HFFc6 (cell line): ENCODE measurements around the gene ZNF407. TPM values are rescaled to one million over a fixed set of nuclear protein-coding genes. Genes with fewer than 3 reads are reported as not detected.

ENCODE experiments used
- DNase-seq: peaks from one replicate; pipeline ENCODE4 v3.0.0-alpha.2; 2018
- H3K27ac Mint-ChIP-seq: 2 replicates; pipeline ENCODE4 v1.8.0; 2020; ENCODE audit warnings: mild to moderate bottlenecking, mixed read lengths
- H3K27me3 Mint-ChIP-seq: 2 replicates; pipeline ENCODE4 v1.8.0; 2021; ENCODE audit warnings: mild to moderate bottlenecking, moderate library complexity, mixed read lengths; ENCODE audit not compliant: insufficient read depth
- H3K36me3 Mint-ChIP-seq: 2 replicates; pipeline ENCODE4 v1.8.0; 2021; ENCODE audit warnings: low read depth, mixed read lengths
- H3K4me1 Mint-ChIP-seq: 2 replicates; pipeline ENCODE4 v1.8.0; 2020; ENCODE audit warnings: low read depth, mixed read lengths
- H3K4me3 Mint-ChIP-seq: 2 replicates; pipeline ENCODE4 v1.8.0; 2020; ENCODE audit warnings: mild to moderate bottlenecking, moderate library complexity, mixed read lengths
- H3K9me3 Mint-ChIP-seq: 2 replicates; pipeline ENCODE4 v1.8.0; 2020; ENCODE audit warnings: mild to moderate bottlenecking, mixed read lengths
- total RNA-seq, 6 experiments: library from RNA; stranded (reverse); fragmentation: NEBNext Ultra II Directional; extraction: Animal tissue kit (Norgen Biotek cat#: 25700); gene quantifications; 2 replicates in 1 of 6; 3 replicates in 5 of 6; pipeline ENCODE4 v1.2.3, GENCODE V29; 2021
- TF ChIP-seq, protein P1 (sequence below): fragments of 200-600 bp; sonication (generic); IDR thresholded peaks from 2 replicates; pipeline ENCODE4 v1.5.0; 2021; ENCODE audit warnings: antibody characterized with exemption, mild to moderate bottlenecking

Gene ZNF407
- total RNA-seq, 6 experiments from 2014 or later = 7.9 to 9.7 (median 9.1) TPM

DNA sequence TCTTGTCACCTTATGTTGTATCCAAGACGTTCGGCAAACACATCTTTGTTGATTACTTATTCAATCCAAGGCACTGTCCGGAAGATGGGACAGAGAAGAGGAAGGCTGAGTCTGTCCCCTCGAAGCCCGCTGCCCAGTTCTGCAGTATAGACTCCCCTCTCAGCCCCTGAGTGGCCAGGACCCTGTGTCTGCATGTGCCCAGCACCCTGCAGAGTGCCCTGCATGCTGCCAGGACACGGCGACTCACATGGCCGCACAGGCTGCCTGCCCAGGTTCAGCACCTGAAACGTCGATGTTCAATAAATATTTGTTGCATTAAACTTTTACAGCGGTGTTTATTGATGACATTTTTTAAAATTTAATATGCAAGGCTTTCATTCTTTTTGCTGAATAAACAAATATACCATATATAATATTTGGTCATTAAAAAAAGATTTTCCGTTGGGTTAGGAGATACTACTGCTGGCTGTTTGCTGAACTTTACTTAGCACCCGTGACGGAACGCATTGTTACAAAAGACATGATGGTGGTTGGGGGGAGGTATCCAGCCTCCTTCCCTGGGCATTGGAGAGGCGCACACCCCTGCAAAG is 464.7 kb downstream of the ZNF407 start:
- Mint-ChIP-seq H3K27me3 (no peaks in the 10 kb centered on the region; the same call in none of the 2 replicates), H3K36me3 (peaks cover 5% of the 10 kb centered on the region; the same call in 1 of the 2 replicates), H3K4me3 (no peak overlapping the region), H3K9me3 (no peaks in the 10 kb centered on the region), H3K27ac (no peak overlapping the region), H3K4me1 (no peaks in the 10 kb centered on the region)
- no peak for DNase-seq
- TF ChIP-seq, protein P1, sequence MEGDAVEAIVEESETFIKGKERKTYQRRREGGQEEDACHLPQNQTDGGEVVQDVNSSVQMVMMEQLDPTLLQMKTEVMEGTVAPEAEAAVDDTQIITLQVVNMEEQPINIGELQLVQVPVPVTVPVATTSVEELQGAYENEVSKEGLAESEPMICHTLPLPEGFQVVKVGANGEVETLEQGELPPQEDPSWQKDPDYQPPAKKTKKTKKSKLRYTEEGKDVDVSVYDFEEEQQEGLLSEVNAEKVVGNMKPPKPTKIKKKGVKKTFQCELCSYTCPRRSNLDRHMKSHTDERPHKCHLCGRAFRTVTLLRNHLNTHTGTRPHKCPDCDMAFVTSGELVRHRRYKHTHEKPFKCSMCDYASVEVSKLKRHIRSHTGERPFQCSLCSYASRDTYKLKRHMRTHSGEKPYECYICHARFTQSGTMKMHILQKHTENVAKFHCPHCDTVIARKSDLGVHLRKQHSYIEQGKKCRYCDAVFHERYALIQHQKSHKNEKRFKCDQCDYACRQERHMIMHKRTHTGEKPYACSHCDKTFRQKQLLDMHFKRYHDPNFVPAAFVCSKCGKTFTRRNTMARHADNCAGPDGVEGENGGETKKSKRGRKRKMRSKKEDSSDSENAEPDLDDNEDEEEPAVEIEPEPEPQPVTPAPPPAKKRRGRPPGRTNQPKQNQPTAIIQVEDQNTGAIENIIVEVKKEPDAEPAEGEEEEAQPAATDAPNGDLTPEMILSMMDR = no peak

DNA sequence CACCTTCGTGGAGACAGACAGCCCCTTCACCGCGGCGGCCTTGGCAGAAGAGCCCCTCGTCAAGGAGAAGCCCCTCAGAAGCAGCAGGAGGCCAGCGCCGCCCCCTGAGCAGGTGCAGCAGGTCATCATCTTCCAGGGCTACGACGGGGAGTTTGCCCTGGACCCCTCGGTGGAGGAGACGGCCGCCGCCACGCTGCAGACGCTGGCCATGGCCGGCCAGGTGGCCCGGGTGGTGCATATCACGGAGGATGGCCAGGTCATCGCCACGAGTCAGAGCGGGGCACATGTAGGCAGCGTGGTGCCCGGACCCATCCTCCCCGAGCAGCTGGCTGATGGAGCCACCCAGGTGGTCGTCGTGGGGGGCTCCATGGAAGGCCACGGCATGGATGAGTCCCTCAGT is 465.5 kb downstream of the ZNF407 start:
- Mint-ChIP-seq H3K36me3 (peaks cover 5% of the 10 kb centered on the region; the same call in 1 of the 2 replicates), H3K27ac (no peak overlapping the region), H3K4me3 (no peak overlapping the region), H3K27me3 (no peaks in the 10 kb centered on the region; the same call in none of the 2 replicates), H3K4me1 (no peaks in the 10 kb centered on the region), H3K9me3 (no peaks in the 10 kb centered on the region)
- no peak for DNase-seq
- TF ChIP-seq, protein P1 = no peak

DNA sequence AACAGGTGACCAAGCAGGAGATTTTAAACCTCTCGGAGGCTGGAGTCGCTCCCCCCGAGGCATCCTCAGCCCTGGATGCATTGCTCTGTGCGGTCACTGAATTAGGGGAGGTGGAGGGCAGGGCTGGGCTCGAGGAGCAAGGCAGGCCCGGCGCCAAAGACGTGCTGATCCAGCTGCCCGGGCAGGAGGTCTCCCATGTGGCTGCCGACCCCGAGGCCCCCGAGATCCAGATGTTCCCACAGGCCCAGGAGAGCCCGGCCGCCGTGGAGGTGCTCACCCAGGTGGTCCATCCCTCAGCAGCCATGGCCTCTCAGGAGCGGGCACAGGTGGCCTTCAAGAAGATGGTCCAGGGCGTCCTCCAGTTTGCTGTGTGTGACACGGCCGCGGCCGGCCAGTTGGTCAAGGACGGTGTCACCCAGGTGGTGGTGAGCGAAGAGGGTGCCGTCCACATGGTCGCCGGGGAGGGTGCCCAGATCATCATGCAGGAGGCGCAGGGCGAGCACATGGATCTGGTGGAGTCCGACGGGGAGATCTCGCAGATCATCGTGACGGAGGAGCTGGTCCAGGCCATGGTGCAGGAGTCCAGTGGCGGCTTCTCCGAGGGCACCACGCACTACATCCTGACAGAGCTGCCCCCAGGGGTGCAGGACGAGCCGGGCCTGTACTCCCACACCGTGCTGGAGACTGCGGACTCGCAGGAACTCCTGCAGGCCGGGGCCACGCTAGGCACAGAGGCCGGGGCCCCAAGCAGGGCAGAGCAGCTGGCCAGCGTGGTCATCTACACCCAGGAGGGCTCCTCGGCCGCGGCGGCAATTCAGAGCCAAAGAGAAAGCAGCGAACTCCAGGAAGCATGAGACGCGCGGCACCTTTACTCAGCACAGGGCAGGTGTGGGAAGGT is 466.2 kb downstream of the ZNF407 start:
- H3K9me3 Mint-ChIP-seq = no peaks in the 10 kb centered on the region
- TF ChIP-seq, protein P1 = no peak
- H3K4me1 Mint-ChIP-seq = no peaks in the 10 kb centered on the region
- peaks cover 5% of the 10 kb centered on the region; the same call in 1 of the 2 replicates for H3K36me3 Mint-ChIP-seq
- H3K27ac Mint-ChIP-seq = no peak overlapping the region
- H3K27me3 Mint-ChIP-seq = no peaks in the 10 kb centered on the region; the same call in none of the 2 replicates
- no peak for DNase-seq
- no peak overlapping the region for H3K4me3 Mint-ChIP-seq

DNA sequence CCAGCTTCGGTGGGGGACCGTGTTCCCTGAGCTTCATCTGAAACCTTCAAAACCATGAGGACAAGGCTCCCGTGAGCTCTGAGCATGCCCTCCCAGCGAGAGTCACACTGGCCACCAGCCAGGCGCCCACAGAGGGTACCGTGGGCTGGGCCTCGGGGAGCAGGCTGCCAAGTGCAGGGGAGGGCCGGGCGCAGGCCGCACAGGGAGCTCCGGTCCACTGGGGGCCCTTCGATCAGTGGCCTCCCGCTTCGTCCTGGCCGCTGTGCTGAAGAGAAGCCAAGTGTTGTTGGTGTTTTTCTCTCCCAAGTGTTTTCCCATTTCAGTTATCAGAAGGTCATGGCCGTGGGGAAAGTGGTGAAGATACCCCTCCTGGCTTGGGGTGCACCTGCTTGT is 466.8 kb downstream of the ZNF407 start:
- no peak for DNase-seq
- Mint-ChIP-seq H3K27me3 (no peaks in the 10 kb centered on the region; the same call in none of the 2 replicates), H3K4me1 (peaks cover under 1% of the 10 kb centered on the region; the same call in 1 of the 2 replicates), H3K27ac (no peak overlapping the region), H3K4me3 (no peak overlapping the region), H3K9me3 (no peaks in the 10 kb centered on the region), H3K36me3 (peaks cover 1% of the 10 kb centered on the region; the same call in 1 of the 2 replicates)
- TF ChIP-seq, protein P1 = no peak

DNA sequence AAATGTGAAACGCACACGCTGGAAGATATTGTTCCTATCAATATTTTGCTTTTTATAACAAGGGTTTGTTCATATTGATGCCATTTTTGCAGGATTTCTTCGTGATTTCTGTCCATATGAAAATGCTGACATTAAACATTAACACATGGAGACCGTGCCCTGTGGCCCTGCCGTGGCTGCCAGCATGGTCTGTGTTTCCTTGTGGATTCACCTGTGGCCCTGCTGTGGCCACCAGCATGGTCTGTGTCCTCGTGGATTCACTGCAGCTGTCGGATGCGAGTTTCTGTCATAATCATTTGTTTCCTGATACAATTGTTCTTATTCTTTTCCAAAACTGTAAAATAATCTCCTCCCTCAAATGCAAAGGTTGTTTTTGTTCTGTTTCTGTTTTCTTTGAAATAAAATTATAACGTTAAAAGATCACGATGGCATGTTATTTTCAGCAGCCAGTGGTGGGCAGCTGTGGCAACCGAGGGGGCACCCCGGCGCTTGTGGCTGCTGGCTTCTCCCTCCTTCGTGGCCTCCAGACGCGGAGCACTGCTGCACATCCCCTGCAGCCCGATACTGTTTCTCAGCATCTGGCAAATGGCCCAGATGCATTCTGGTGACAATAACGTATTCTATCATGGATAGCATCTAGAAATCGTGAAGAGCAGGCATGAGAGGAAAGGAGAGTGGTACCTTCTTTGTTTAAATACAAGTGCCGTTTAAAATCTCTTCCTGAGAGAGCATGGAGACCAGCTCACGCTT is 467.8 kb downstream of the ZNF407 start:
- Mint-ChIP-seq H3K27ac (no peak overlapping the region), H3K27me3 (no peaks in the 10 kb centered on the region; the same call in none of the 2 replicates), H3K9me3 (no peaks in the 10 kb centered on the region), H3K36me3 (no peaks in the 10 kb centered on the region), H3K4me3 (no peak overlapping the region), H3K4me1 (peaks cover 10% of the 10 kb centered on the region)
- TF ChIP-seq, protein P1 = no peak
- no peak for DNase-seq
